ENCODE measurements around the gene CD7. TPM values are rescaled to one million over a fixed set of nuclear protein-coding genes. Genes with fewer than 3 reads are reported as not detected.

The CD7 gene
- total RNA-seq, 4 donors from 2014 or later, result 3.0 to 4.4 (median 4.1) TPM

GRCh38 chr17:82299452-82299851, 18.0 kb downstream of the CD7 start:
- Histone ChIP-seq H3K27me3 (peaks cover 0 to 41% (median 0%) of the 10 kb centered on the region in 4 donors), H3K36me3 (no peaks in the 10 kb centered on the region), H3K9me3 (no peaks in the 10 kb centered on the region), H3K4me3 (no peak overlapping the region), H3K4me1 (peaks cover 33 to 85% (median 49%) of the 10 kb centered on the region in 3 donors), H3K27ac (peak overlapping the region; percentile 89 to 99 (median 91))
- WGBS, 2 donors, result 83 to 85% methylated on average over 10 of the region's 10 CpGs
- intact Hi-C loops (cut with DNase I), result no loop called here
- no peak for DNase-seq
- no peak for TF ChIP-seq CTCF (IDR thresholded peaks at IDR 0.05)
- no peak for TF ChIP-seq POLR2A (IDR thresholded peaks at IDR 0.05)

- Histone ChIP-seq H3K4me3 (peak overlapping the region; percentile 25 to 70 (median 48)), H3K36me3 (no peaks in the 10 kb centered on the region), H3K4me1 (peaks cover 34 to 92% (median 56%) of the 10 kb centered on the region in 3 donors), H3K27me3 (peaks cover 0 to 38% (median 0%) of the 10 kb centered on the region in 4 donors), H3K27ac (peak overlapping the region; percentile 89 to 99 (median 91)), H3K9me3 (no peaks in the 10 kb centered on the region)
- intact Hi-C loops (cut with DNase I), result no loop called here
- DNase-seq, result no peak
- TF ChIP-seq CTCF (IDR thresholded peaks at IDR 0.05) (no peak), POLR2A (IDR thresholded peaks at IDR 0.05) (no peak)
- WGBS, 2 donors, result 68 to 90% methylated on average over 6 to 11 of the region's 27 CpGs
Observed at GRCh38 chr17:82298538-82299421, 18.6 kb downstream of the CD7 start.

- Histone ChIP-seq H3K4me3 (peak overlapping the region; percentile 25 to 70 (median 48)), H3K9me3 (no peaks in the 10 kb centered on the region), H3K27me3 (peaks cover 0 to 31% (median 0%) of the 10 kb centered on the region in 4 donors), H3K4me1 (peaks cover 38 to 95% (median 59%) of the 10 kb centered on the region in 3 donors), H3K27ac (peak overlapping the region; percentile 89 to 99 (median 91)), H3K36me3 (no peaks in the 10 kb centered on the region)
- DNase-seq, result peak; percentile 89
- intact Hi-C loops (cut with DNase I), result no loop called here
- no peak for TF ChIP-seq CTCF (IDR thresholded peaks at IDR 0.05)
- peak in 2 of 4 donors; percentile 71 to 89 for TF ChIP-seq POLR2A (IDR thresholded peaks at IDR 0.05)
- 0 to 1% methylated on average over 7 to 25 of the region's 36 CpGs for WGBS, 2 donors
Observed at GRCh38 chr17:82297714-82298537, 19.5 kb downstream of the CD7 start.

- no peaks in the 10 kb centered on the region for H3K36me3 ChIP-seq
- H3K4me1 ChIP-seq, result peaks cover 38 to 90% (median 57%) of the 10 kb centered on the region in 3 donors
- 10 to 19% methylated on average over 6 to 10 of the region's 19 CpGs for WGBS, 2 donors
- H3K27me3 ChIP-seq, result peaks cover 0 to 25% (median 0%) of the 10 kb centered on the region in 4 donors
- H3K9me3 ChIP-seq, result no peaks in the 10 kb centered on the region
- H3K4me3 ChIP-seq, result peak overlapping the region; percentile 25 to 70 (median 48)
- peak; percentile 69 for DNase-seq
- peak in 1 of 6 experiments; percentile 8 for TF ChIP-seq CTCF (IDR thresholded peaks at IDR 0.05)
- TF ChIP-seq POLR2A (IDR thresholded peaks at IDR 0.05), result peak in 3 of 4 donors; percentile 61 to 74 (median 63)
- intact Hi-C loops (cut with DNase I), result no loop called here
- H3K27ac ChIP-seq, result peak overlapping the region; percentile 89 to 99 (median 91)
Observed at GRCh38 chr17:82297280-82297713, 20.1 kb downstream of the CD7 start.

Data from esophagus squamous epithelium (tissue), 5 donors.